GM19468 (cell line): Measurements from ENCODE around the gene SEC14L5.

Source experiments
- ATAC-seq: cut with Tn5 transposase; IDR thresholded peaks from one replicate; pipeline ENCODE4 v1.9.1; 2021; ENCODE audit warnings: mild to moderate bottlenecking, moderate library complexity, moderate number of reproducible peaks; ENCODE audit not compliant: unreplicated experiment; ENCODE audit errors: extremely low read depth

Gene SEC14L5

DNA sequence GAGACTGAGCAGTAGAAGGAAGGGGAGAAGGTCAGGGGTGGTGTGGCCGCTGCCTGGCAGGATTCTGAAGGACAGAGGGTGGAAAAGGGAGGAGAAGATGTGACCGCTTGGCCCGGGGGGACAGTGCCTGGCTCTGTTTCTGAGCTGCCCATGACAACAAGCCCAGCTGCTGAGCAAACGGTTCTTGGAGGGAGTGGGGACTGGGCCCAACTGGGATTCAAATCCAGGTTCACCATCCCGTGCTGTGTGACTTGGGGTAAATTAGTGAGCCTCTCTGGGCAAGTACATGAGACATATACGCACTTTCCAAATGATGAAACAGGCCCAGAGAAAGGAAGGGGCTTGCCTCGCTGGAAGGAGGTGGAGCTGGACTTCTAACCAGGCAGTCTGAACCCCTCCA is 23.3 kb downstream of the SEC14L5 start:
- ATAC-seq: no peak

DNA sequence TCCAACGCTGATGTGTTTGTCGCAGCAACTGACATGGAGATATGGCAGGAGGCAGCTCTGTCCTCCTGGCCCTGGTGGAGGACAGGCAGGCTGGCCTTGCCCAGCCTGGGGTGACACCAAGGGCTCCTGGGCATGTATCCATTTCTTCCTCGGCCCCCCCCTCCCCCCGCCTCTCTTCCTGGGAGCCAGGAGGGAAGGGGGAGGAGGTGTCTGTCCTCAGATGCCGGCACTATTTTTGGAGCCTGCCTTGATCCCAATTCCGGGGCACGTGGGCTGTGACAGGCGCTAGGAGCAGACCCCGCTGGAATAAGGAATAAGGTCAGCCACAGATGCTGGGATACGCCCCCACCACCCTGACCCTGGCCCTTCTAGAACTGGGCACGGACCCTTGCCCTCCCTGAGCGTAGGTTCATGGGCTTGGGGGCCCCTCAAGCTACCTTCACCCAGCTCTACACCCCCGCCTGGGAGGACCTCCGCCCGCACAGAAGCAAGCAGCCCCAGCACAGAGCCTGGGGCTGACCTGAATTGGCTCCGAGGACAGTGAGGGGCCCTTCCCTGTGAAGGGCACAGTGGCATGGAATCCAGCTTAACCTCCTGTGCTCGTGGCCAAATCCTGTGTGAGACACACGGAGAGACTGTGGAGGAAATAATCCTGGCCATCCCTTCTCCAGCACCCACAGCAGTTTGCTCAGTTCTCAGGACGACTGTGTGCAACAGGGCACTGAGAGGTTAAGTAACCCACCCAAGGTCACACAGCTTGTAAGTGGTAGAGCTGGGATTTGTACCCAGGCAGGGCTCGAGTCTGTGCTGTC is 24.1 kb downstream of the SEC14L5 start:
- no peak for ATAC-seq

DNA sequence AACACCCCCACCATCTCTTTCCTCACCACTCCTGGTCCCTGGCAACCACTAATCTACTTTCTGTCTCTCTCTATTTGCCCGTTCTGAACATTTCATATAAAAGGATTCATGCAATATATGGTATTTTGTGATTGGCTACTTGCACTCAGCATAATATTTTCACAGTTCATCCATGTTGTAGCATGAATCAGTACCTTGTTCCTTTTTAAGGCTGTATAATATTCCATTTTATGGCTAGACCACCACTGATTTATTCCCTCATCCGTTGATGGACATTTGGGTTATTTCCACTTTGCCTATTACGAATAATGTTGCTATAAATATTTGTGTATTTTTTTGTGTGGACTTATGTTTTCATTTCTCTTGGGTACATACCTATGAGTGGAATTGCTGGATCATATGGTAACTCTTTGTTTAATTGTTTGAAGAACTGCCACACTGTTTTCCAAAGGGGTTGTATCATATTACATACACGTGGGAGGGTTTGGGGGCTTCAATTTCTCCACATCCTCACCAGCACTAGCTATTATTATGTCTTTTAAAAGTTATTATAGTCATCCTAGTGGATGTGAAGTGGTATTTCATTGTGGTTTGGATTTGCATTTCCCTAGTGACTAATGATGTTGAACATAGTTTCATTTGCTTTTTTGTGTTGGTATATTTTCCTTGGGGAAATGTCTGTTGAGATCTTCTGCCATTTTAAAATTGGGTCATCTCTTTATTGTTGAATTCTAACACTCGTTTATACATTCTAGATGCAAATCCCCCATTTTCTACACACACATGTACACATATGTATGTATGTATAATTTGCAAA is 26.3 kb downstream of the SEC14L5 start:
- no peak for ATAC-seq

DNA sequence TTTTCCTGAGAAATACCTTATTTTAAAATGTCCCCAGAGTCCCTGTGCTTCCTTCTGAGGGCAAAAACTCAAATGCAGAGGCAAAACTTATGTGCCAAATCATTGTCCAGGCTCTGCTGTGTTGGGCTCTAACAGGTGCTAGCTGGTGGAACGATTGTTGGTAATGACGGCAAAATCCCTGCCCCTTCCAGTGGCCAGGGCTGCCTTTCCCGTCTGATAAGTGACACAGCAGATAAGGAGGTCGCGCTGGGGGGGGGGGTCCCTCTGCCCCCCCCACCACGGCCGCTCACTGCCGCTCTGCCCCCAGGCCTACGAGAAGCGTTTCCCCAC is 29.1 kb downstream of the SEC14L5 start:
- no peak for ATAC-seq

DNA sequence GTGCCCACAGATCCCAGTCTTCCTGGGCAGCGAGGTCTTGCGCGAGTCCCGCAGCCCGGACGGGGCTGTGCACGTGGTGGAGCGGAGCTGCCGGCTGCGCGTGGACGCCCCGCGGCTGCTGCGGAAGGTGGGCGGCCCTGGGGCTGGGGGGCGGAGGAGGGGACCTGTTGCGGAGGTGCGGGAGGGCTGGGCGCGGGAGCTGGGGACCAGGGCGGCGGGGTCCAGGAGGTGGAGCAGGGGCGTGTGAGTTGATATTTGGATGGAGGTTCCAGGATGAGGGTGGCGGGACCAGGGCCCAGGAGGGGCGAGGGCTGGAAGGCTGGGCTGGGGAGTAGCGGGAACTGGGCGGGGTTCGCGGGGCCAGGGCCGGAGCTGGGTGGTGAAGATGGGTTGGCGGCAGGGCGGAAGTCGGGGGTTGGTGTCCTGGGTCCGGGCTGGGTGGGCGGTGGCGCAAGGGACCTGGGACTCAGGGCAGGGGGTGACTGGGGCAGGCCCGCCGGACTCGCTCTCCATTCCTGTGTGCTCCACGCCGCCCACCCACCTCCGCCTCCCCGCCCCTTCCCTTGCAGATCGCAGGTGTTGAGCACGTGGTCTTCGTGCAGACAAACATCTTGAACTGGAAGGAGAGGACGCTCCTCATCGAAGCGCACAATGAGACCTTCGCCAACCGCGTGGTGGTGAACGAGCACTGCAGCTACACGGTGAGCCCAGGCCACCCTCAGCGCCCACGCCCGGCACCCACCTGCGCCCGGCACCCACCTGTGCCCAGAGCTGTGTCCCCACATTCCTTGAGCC is 29.6 kb downstream of the SEC14L5 start:
- no peak for ATAC-seq

DNA sequence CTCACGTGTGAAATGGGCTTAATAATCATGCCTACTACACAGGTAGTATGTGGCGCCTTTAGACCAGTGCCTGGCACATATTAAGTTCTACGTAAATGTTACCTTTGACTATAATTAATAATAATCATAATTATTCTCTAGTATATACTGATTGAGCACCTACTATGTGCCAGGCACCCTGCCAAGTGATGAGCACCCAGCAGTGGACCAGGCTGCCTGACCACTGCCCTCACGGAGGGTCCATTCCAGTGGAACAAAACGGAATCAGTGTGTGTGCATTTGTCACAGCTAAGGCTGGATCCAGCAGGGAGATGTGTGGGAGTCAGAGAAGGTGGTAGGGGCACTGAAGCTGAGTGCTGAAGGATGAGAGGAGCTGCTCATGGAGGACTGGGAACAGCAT is 30.5 kb downstream of the SEC14L5 start:
- ATAC-seq: no peak

DNA sequence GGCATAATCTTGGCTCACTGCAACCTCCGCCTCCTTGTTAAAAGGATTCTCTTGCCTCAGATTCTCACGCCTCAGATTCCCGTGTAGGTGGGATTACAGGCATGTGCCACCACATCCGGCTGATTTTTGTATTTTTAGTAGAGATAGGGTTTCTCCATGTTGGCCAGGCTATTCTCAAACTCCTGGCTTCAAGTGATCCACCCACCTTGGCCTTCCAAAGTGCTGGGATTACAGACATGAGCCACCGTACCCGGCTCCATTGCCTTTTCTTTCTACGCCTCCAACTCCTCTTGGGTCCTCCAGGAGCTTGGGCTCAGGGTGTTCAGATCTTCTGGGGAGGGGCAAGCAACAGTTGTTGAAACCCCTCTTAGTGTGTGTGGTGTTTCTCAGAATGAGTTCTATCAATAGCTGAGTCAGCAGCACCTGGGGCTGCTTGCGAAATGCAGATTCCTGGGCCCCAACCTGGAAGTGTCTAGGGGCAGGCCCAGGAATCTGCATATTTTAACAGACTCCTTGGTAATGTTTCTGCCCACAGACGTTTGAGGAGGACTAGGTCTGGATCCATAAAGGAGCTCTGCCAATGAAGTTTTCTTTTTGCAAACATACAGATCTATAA is 31.4 kb downstream of the SEC14L5 start:
- ATAC-seq: no peak

DNA sequence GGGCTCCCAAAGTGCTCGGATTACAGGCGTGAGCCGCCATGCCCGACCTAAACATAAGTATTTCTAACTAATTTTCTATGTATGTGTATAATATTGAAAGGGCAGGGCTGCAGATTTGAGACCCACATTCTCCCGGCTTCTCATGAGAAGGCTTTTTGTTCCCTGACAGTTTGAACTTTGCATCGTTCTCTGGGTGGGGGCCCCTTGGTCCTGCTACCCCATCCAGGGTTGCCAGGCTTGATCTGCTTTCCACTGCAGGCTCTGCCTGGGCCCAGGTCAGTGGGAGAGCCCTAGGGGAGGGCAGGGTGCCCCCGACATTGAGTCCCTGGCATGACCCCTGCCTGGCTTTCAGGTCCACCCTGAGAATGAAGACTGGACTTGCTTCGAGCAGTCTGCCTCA is 32.3 kb downstream of the SEC14L5 start:
- ATAC-seq: no peak

DNA sequence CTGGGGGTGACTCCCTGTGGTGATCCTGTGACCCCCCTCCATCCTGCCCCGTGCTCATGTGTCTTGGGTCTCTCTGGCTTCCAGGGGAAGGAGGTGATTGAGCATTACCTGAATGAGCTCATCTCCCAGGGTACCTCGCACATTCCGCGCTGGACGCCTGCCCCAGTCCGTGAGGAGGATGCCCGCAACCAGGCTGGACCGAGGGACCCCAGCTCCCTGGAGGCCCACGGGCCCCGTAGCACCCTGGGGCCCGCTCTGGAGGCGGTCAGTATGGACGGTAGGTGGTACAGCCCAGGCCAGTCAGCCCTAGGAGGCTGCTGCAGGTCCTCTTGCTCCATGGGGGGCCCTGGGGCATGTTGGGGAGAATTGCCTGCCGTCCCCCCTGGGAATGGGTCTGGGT is 33.6 kb downstream of the SEC14L5 start:
- ATAC-seq: no peak

DNA sequence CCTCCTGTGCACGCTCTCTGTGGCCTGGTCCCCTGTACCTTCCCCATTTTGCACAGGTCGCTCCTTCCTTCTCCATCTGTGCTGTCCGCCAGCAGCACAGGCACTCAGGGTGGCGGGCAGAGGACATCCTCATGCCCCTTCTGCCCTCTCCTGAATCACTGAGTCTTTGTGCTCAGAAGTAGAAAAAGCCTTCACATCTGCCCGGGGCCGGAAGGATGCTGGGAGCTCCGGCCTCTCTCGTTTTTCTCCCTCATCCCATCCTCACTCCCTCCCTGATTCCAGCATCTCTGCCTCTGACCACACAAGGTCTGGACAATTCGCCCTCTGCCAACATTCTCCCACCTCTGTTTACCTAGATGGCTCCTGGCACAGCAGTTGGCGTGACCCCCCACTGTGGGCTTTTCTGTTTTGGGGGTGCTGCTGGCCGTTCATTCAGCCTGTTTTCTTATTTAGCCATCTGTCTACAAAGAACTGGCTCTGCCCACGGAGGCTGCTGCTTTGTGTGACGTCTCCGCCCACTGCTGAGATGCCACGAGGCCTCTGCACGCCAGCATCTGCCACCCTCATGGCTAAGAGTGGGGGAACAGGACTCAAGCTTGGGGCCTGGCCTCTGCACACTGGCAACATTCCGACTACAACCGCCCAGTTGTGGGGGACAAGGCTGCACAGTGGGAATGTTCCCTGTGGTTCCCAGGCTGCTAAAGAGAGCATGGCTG is 36.7 kb downstream of the SEC14L5 start:
- no peak for ATAC-seq

DNA sequence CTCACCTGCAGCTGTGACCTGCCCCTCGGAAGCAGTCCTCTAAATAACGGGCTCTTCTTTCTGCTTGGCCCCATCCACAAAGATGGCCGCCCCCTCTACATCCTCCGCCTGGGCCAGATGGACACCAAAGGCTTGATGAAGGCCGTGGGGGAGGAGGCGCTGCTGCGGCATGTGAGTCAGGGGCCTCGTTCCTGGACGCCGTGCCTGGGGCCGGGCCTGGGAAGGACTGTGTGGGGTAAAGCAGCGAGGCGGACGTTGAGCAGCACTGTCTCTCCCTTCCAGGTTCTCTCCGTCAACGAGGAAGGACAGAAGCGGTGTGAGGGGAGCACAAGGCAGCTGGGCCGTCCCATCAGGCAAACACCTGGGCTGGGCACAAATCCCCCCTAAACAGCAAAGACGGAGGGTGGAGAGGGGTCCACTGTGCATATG is 42.5 kb downstream of the SEC14L5 start:
- no peak for ATAC-seq

DNA sequence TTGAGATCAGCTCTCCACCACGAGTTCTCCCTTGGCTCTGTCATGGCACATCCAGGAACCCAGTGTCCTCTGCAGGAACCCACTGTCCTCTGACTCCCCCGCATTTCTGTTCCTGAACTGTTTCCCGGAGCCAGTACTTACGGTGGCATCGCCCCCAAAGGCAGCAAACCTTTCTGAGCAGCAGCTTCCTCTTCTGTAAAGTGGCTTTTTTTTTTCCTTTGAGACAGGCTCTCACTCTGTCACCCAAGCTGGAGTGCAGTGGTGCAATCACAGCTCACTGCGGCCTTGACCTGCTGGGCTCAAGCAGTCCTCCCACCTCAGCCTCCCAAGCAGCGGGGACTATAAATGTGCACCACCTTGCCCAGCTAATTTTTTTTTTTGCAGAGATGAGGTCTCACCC is 43.4 kb downstream of the SEC14L5 start:
- ATAC-seq: no peak

DNA sequence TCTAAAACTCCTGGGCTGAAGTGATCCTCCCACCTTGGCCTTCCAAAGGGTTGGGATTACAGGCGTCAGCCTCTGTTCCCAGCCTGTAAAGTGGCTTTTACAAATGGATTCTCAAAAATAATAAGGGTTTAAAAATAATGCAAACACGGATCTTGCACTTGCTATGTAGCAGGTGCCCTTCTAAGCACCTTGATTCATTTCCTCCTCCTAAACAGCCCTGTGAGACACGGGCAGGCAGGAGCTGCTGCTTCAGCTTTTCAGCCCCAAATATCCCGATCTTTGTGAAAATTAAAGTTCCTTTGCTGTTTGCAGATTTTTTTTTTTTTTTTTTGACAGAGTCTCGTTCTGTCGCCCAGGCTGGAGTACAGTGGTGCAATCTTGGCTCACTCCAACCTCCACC is 43.9 kb downstream of the SEC14L5 start:
- ATAC-seq: no peak

DNA sequence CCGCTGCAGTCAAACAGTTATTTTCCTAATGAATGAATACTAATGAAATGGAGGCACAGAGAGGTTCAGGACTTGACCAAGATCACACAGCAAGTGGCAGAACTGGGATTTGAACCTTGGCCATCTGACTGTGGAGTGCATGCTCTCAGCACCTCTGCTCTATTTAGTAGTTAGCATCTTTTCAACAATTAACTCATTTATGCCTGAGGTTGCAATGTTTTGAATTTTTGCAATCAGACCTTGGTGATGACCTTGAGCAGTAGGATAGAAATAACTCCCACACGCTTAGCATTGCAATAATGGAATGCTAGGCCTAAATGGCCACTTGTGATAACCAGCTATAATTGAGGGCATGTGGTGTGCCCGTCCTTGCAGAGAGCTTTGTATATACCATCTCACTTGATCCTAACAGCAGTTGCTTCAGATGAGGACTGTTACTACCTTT is 44.6 kb downstream of the SEC14L5 start:
- ATAC-seq: no peak

DNA sequence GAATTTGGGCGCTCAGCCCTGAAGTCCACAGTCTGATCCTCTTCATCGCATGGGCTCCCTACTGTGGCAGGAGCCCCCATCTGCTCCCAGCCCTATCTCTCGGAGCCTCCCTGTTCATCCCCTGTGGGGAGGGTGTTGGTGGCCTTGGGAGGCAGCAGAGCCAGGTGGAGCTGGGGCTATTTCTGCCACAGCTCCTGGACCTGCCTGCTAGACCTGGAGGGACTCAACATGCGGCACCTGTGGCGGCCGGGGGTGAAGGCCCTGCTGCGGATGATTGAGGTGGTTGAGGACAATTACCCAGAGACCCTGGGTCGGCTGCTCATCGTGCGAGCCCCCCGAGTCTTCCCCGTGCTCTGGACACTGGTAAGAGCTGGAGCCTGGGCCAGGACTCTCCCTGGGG is 45.1 kb downstream of the SEC14L5 start:
- no peak for ATAC-seq

DNA sequence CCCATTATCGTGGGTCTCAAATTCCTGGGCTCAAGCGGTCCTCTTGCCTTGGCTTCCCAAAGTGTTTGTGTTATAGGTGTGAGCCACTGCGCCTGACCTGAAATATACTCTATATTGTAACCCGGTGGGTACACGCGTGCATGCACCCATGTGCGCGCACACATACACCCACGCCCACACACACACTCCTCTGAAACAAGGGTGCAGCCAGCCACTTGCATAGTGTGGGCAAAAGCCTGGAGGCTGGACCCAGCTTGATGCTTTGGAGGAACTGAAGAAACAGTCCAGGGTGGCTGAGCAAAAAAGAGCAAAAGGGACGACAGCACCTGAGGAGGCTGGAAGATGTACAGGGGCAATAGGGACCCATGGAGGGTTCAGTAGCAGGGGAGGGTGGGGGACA is 45.7 kb downstream of the SEC14L5 start:
- ATAC-seq: no peak

DNA sequence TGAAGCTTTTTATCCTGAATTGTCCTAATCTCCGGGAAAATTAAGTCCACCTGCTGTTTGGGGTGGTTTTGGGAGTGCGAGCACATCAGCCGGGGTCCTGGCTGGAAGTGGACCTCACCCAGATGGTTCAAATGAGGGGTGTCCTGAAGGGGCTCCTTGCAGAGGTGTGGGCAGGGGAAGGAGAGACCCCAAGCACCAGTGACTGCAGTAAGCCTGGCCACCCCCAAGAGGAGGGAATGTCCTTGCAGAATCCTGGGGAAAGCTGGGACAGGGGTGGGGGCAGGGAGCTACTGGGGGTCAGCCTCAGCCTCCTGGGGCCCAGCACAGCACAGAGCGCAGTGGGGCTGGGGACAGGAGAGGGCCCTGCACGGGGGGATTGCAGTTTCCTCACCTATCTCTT is 46.2 kb downstream of the SEC14L5 start:
- no peak for ATAC-seq

DNA sequence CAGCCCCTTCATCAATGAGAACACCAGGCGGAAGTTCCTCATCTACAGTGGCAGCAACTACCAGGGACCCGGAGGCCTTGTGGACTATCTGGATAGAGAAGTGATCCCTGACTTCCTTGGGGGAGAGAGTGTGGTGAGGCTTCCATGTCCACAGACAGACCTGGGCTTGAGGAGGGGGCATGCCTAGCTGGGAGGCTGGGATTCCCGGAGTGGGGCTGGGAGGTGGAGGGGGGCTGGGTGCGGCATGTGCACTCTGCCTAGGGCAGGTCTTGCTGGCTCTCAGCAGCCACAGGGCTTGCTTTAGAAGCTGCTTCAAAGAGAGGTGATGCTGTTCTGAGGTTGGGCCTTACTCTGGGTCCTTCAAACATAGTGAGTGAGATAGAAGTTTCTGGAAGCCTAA is 47.8 kb downstream of the SEC14L5 start:
- no peak for ATAC-seq

DNA sequence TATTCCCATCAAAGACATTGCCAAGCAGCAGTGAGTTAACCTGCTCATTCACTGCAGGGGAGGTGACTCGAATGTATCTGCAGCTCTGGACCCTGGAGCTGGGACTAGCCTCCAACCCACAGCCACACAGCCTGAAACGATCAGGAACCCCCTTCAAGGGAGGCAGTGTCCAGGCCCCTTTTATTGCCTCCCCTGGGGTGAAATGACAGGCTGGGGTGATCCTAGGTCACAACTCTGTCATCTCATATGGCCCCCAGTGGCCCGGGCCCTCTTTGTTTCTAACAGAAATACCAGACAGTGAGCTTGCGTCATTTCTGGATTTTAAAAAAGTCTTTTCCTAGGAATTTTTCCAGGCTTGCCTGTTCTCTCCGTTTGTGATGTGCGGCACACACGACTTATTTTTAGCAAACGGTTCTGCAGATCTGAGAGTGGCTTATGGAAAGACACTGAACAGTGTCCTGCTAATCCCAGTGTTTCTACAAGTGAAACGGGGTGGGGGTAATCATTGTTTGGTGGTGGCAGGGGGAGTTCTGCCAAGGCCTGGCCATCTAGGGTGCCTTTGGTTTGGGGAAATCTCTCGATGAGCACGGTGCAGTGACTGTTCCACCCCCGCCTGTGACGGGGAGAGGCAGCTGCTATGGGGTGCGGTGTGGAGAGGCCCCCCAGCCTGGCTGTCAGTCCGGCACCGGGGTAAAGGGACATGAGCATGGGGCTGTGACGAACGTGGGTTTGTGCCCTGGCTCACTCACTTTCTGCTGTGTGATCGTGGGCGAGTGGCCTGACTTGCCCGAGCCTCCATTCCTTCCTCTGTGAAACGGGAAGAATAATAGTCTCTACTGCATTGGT is 48.4 kb downstream of the SEC14L5 start:
- ATAC-seq: no peak
